Measurements from ENCODE around the gene TMEM191C.

GRCh38 chr22:21457023-21457787 lies 10.0 kb upstream of the TMEM191C start:
- no peak for TF ChIP-seq POLR2A (IDR thresholded peaks at IDR 0.05)
- no peak for TF ChIP-seq CTCF (IDR thresholded peaks at IDR 0.05)

All from upper lobe of left lung (tissue), 4 donors.